ENCODE data around the gene LYPD6B.

LYPD6B gene

DNA sequence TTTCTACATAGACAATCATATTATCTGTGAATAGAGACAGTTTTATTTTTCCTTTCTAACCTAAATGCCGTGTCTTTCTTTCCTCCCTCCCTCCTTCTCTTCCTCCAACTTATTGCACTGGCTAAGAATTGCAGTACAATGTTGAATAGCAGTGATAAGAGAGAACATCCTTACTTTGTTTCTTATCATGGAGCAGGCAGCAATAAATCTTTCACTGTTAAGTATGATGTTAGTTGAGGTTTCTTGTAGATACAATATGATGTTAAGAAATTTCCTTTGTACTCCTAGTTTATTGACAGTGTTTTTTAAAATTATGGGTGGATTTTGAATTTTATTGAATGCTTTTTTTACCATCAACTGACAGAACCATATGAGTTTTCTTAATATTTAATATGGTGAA lies 6.0 kb downstream of the LYPD6B start:
- no peak for DNase-seq

DNA sequence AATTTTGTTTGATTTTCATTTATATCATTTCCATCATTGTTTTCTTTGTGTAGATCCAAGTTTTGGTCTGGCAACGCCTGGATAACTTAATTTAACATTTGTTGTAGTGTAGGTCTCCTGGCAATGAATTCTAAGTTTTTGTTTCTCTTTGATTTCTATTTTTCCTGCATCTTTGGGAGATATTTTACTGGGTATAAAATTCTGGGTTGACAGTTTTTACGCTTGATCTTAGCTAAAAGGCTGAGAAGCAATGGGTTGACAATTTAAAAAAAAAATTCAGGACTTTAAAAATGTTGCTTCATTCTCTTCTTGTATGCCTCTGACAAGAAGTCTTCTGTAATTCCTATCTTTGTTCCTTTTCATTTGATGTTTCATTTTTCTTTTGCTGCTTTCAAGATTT lies 8.6 kb downstream of the LYPD6B start:
- no peak for DNase-seq

DNA sequence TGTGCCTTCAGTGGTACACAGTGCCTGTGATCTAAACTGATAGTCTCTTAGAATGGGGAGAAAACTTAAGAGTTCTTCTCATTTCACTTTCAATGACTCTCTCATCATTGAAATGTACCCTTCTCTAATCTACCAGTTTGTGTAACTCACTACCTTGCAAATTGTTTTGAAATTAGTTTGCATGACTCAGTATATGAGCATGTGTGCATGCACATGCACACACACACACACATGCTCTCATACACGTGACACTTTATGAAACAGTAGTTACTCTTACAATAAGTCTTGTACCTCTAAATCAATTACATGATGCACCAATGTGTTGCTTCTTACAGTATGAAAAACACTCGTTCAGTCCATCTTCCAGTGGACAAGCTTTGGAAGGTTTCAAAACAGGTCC lies 10.6 kb downstream of the LYPD6B start:
- no peak for DNase-seq

DNA sequence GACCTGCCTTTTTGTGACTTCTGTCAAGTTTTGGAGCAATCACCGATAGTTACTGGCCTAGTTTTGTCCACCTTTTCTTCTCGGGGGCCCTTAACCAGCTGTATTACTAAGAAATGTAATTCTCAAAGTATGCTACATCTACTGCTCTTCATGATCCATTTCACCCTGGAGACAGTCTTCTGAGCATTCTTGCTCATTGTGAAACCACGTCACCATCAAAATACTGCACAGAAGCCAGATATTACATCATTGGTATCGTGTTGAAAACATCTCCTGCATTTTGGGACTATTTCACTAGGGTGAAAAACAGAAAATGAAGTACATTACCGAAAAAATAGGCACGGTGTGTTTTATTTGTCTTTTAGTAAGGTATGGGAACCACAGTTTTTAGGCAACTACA lies 11.7 kb downstream of the LYPD6B start:
- no peak for DNase-seq

DNA sequence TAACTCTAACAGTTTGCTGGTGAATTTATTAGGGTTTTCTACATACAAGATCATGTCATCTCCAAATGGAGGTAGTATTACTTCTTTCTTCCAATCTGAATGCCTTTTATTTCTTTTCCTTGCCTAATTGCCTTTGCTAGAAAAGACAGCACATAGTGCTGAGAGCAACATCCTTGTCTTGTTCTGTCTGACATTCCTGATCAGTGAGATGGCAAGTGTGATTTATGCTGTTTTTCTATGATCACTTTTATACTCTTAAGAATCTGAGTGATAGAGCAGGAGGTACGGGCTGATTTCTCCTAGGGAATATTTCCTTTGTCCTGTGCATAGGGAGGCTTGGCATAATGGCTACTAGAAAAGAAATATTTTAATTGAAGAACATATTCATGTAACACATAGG lies 17.3 kb downstream of the LYPD6B start:
- DNase-seq, result no peak

DNA sequence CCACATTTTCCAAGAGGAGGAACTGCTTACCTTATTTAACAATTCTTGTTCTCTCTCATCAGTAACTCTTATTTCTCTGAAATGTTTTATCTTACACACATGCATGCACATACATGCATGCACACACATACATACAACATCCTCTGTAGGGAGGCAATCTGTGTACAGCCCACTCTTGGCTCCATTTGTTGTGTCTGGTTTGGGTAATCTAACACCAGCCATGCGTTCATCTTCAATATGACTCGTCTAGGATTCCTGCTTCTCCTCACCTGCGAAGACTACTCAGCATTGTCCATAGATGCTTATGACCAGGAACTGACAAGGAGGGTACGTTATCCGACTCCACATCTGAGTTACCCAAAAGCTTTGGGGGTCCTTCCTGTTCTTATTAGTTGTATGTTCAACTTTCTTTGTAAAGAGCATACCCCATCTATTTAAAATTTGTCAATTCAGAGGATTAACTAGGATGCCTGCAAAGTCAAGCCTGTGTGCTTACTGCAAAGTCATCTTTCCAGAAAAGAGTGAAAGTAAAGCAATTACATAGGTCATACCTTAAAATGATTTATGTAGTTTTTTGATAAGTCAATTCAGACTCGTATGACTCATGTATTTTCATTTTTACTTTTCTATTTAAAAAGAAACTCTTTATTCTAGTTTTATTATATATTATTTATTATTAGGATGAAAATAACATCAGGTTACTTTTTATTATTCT lies 18.2 kb downstream of the LYPD6B start:
- no peak for DNase-seq

DNA sequence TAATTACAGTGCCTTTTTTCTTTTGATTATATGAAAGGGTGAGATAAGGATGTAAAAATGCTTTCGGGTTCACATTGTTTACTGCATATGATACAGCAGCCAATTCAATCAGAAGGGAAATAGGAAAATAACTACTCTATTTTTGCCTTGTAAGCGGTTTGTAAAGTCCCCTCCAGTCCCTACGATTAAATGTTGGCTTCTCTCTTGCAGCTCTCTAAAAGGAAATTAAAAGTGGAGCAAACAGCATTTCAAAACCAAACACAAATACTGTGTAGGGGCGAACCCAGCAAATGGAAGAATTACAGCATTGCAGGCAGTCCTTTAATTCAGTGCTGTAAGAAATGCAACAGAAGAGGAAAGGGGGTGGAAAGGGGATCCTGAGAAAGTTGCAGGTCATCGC lies 18.9 kb downstream of the LYPD6B start:
- no peak for DNase-seq

DNA sequence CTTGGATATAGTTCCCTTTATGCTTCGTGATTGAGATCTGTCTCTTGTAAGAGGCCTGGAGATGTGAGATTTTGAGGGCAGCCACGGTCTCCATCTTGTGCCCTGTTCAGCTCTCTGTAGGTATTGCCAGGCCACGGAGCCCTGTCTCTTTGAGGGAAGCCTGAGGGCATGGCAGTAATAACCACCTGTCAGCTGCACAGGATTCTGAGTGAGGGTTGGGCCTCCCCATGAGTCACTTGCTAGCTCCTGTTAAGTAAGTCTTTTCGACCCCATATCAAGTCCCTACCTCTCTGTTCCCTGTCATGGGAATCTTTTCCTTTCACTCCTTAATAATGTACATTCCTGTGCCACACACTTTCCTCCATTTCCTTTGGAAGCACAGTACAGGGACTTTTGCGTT lies 20.4 kb downstream of the LYPD6B start:
- no peak for DNase-seq

DNA sequence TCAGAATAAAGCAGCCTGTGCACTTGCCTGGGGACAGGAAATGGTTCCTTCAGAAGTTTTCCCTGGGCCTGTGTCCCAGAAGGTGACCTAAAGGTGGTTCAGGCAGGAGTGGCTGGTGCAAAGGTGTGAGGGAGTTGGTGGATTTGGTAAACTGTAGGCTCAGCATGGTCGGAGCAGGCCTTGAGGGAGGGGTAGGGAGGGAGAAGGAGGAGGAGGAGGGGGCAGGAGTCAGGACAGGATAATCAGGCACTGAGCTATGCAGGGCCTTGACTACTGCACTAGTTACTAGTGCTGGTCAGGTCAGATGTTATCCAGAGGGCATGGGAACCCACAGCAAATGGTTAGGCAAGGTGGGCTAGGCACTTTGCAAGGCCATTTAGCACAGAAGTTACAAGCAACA lies 21.3 kb downstream of the LYPD6B start:
- DNase-seq, result no peak

DNA sequence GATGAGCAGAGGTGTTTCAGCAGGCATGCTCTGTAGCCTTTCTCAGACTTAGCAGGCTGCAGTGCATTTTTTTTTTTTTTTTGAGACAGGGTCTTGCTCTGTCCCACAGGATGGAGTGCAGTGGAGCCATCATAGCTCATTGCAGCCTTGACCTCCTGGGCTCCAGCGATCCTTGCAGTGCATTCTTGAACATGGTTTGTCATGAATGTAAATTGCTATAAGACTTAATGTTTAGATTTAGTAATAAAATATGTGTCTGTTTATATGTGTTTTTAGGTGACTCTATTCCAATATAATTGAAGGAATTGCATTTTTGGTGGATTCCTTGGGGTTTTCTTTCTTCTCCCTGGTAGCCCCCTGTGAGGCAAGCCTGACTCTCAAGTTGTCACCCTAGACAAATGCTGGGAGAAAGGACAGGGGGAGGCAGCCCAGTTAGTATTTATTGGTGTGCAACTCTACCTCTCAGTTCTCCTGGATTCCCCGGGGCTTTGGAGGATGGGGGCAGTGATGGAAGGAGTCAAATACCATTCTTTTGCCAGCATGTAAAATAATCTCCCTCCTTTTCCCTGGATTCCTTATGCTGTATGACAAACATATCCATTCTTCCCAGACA lies 22.7 kb downstream of the LYPD6B start:
- no peak for DNase-seq

DNA sequence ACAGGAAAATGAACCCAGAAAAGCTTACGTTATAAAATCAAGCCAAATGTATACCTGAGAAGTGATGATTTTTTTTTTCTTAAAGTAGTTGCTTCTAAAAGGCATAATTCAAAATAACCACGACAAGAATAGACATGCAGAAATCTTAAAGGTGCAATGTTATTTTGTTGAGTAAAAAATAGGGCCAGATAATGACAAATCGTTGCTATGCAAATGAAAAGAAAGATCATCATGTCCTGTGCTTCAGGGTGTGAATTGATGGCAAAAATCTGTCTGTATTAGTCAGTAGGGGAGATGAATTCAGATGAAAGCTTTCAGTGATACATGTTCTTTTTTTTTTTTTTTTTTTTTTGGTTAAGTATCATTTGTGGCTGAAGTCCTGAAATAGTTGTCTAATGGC lies 24.0 kb downstream of the LYPD6B start:
- no peak for DNase-seq

DNA sequence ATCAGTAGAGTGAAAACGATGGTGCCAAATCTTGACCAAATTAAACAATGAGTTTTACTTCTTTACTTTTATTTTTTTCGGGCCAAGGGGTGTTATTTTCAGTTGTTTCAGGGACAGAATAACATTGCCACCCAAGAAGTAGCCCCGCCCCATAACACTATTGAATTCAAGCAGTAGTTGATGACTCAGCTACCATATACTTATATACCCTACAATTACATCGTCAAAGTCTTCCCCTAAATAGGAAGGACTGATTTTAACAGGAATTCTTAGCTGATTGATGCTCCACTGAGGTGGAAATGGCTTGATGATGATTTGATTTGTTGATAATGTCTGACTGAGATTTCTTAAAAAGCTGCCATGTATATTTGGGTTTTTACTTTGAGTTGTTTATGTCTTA lies 24.7 kb downstream of the LYPD6B start:
- DNase-seq, result no peak

DNA sequence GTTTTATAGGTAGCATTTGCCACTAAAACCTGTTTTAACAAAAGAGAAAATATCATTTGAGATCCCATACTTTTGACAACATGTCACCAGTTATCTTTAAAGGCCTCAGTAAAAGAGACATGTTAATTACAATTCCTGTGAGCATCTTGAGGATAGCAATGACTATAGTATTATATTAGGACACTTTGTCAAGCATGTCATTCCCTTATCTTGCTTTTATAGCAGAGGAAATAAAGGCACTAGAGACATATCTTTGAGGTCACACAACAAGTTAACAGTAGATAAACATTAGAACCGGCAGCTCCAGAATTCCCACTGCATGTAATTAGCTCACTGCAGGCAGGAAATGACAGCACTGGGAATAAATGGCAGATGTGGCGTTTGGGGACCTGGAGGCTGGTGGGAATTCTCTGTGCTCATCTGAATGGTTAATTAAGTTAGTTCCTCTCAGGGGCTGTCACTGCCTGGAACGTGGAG lies 25.9 kb downstream of the LYPD6B start:
- DNase-seq, result no peak

DNA sequence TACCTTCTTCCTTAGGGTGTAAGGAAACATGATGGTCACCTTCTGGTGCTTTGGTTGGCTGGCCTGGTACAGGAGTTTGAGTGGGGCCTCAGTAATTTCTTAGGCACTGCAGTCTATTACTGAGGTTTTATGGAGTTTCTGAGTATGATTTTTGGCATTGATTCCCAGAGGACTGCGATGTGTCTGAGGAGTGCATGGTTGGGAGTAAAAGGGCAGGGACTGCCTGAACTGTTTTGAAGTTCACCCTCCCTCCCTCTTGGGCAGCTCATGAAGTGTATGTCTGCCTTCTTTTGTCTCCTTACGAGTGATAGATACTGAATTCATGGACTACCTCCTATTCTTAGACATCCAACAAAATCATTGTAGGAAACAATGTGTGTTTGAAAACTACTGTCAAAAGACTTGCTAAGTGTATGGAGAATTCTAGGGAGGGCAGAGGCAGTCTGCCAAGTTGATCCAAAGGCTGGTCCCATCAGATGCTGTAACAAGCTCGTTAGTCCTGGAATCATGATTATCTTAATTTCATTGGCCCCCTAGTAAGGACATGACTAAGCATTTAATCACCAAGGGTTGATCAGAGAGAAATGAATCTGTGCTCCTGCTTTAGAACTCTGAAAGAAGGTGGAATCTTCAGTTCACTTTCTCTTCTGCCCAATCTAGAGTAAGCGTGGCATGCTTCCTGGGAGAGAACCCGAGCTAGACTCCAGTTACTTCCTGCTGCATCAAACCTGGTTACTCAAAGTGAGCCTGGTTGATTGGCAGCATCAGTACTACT lies 26.5 kb downstream of the LYPD6B start:
- no peak for DNase-seq

DNA sequence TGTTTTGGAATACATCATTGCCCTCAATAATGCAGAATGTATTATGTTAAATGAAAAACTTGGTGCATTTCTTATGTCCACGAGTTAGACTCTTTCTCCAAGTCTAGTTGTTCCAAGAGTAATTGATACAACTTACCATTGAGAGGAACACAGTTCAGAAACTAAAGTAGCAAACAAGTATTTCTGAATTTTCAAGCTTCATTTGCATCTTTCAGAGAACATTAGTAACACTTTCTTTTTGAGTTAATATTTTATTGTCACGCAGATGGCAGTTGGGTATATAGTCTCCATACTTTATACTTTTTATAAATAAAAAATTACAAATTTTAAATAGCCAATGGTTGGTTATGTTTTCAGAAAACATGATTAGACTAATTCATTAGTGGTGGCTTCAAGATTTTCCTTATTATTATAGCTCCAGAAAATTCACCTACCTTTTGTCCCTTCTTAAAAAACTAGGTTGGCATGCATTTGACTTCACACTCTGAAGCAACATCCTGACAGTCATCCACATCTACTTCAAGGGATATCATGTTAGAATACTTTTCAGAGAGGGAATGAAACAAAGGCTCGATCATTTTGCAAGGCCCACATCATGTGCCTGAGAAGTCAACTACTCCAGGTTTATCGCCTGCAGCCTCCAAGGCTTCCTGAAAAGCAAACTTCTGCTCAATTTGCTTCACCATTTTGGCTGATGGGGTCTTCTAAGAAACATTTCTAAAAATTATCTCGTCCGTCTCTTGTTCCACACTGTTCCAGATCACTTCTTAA lies 29.9 kb downstream of the LYPD6B start:
- no peak for DNase-seq

DNA sequence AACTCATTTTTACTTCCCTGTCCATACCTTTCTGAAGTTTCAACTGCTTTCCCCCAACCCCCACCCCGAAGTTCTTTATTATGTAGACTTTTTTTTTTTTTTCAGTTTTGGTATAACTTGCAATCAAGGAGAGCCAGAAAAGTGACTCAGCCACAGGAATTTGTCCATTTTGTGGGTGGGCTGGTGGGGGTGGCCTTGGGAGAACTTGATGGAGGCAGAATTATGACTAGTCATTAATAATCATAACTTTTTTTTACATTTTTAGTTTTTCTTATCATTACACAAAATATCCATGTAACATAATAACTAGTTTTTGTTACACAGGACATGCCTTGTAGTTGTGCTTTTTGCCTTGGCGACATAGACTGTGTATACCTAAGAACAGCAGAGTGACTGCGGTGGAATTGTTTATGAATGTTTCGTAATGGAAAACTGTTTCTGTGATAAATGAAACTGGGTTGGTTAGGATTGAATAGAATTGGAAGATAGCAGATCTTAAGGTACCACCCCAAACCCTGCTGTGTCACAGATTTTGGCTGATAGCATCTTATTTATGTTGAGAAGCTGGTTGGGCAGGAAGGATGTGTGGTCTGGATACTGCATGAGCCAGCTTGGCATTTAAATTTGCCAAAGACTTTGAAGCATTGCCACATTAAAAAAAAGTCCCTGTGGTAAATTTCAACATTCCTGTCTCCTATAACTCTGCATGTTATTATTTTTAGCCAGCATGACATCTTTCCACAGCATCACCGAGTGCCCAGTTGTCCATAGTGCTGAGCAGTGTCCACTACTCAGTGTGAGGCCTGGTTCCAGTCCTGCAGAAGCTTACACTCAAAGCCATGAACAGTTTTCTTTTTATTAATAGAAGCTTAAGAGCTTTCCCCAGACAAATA lies 30.7 kb downstream of the LYPD6B start:
- DNase-seq, result no peak

DNA sequence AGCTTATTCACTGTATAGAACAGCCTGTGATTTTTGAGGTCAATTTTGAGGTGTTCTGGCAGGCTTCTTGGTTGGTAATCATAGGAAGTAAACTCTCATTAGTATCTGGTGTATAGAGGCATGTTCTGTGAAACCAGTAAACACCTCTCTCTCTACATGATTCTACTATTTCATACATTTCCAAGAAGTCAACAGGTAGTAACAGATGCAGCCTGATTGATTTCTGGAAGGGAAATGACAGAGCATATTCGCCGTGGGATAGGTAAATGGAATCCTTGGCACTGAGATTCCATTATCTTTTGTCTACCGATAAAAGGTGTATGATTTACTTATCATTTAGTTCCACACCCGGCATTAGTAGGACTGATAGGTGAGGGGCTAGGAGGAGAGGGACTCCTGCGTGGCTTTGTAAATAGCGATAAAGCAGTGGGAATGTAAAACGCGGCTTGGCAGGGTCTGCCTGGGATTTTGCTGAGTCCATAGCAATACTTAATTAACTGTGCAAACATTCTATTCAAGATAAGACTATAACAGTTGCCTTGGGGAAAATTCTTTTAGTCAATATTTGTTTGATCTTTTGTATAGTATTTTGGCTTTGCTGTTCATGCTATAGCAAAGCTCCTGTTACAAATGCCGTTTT lies 32.3 kb downstream of the LYPD6B start:
- no peak for DNase-seq

DNA sequence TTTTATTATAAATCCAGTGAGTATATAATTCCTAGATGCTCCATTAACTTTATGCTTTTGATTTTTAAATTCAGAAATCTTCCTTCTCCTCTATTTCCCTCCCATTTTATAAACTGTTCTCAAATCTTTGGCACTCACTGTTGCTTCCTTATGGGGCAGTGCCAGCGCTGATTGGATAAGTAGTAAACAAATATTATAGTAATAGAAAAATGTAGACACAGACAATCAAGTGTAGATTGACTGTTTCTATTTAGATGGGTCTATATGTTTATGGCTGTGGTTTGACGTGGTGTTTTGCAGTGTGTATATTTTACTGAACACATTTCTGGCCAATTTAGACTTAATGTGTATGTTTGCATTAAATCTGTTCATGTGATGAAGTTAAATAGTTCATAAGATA lies 36.6 kb downstream of the LYPD6B start:
- no peak for DNase-seq

DNA sequence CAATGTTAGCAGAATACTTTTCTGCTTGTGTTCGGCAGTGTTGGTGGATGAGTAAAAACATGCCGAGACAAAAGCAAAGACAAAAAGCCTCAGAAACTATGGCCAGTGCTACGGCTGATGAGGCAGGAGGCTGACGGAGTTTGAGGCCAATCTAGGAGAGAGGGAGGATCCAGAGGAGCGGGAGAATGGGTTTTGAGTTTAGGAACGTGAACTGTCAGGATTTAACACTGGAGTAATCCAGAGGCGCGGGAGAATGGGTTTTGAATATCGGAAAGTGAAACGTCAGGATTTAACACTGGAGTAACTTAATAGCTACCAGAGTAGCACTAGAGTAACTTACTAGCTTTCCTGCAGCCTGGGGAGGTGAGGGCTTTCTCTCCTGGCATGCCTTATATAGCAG lies 37.4 kb downstream of the LYPD6B start:
- DNase-seq, result no peak

DNA sequence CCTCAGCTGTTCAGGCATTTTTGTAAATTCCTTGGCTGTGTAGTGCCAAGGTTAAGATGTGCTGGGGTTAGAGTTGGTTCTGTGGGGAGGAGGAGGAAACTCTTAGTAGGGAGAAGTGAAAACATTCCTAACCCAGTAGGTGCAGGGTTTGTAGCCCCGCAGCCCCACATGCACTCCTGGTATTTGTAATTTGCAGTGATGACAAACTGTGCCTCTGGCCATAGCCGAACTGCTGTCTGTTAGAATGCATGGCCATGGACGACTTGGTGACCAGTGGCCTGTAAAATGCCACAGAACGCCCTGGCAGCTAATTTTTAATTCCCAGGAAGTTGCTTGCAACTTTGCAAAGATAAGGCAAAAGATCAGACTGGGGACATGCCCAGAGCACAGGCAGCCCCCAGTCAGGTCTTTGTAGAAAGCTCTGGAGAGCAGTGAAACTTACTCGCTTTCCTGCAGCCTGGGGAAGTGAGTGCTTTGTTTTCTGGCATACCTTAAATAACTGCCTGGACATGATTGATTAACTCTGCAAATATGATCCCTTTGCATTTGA lies 38.4 kb downstream of the LYPD6B start:
- no peak for DNase-seq

DNA sequence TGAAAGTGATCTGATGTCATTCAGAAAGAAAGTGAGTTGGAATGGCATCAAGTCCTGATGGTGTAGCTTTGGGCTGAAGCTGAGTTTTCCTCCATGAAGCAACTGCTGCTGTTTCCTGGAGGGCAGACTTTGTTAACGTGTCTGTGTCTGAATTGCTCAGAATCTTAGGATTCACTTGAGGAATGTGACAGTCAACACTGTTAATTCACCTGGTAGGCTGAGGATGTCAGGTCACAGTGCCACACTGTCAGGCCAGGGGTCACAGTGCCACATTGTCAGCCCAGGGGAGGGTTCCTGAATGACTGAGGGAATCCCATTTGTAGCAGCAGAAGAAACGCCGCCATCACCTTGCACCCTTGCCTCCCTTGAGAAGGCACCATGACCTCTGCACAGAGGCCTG lies 39.4 kb downstream of the LYPD6B start:
- DNase-seq, result no peak

DNA sequence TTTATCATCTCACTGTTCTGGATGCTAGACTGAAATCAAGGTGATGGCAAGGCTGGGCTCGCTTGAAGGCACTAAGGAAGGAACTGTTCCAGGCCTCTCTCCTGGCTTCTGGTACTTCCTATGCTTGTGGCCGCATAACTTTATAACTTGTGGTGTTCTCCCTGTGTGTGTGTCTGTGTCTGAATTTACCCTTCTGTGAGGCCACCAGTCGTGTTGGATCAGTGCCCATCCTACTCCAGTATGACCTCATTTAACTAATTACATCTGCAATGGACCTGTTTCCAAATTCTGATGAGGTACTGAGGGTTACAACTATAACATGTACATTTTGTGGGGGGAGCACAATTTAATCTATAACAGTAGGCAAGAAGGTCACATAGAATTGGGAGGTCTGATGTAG lies 41.6 kb downstream of the LYPD6B start:
- DNase-seq, result no peak
